PC-9 (cell line): ENCODE results near the gene SLC25A25. TPM values are rescaled to one million over a fixed set of nuclear protein-coding genes. Genes with fewer than 3 reads are reported as not detected.
"Not testable (repeated sequence)": the region's sequence is repeated elsewhere in the genome, so short reads cannot be mapped to it uniquely, and the experiment has no call there.

Experiments used
- BruUV-seq: library from RNA; stranded (reverse); fragments of 400-500 nt; replicated peaks from 2 replicates; lab custom pipeline; 2021; lab: Mats Ljungman, UMichigan
- CTCF ChIA-PET: fragments of 300-600 bp; sonication (Branson Sonifier 250); formaldehyde crosslinking; loops from one replicate; lab custom pipeline; 2022; ENCODE audit warnings: antibody characterized with exemption; lab: Charles Lee
- POLR2A ChIA-PET: fragments of 300-600 bp; sonication (Branson Sonifier 250); formaldehyde crosslinking; loops from one replicate; lab custom pipeline; 2022; ENCODE audit warnings: antibody characterized with exemption; ENCODE audit not compliant: unreplicated experiment; lab: Charles Lee
- DNase-seq, 2 experiments: peaks; one replicate each; pipeline versions ENCODE4 v3.0.0 to v3.0.0-alpha.2; 2015 to 2022; ENCODE audit warnings: mixed read lengths in 1 of 2
- H2AFZ ChIP-seq: fragments of 200-600 bp; sonication (generic); 2 replicates; pipeline ENCODE4 v1.8.1; 2017; ENCODE audit warnings: antibody characterized with exemption
- H3F3A ChIP-seq: fragments of 200-600 bp; sonication (generic); 2 replicates; pipeline ENCODE4 v1.8.1; 2017; ENCODE audit warnings: antibody characterized with exemption, mild to moderate bottlenecking, low read depth; ENCODE audit not compliant: insufficient read depth
- H3K27ac ChIP-seq: fragments of 200-600 bp; sonication (generic); 2 replicates; pipeline ENCODE4 v1.6.1; 2016; ENCODE audit warnings: mixed run types
- H3K27me3 ChIP-seq: fragments of 200-600 bp; sonication (generic); 2 replicates; pipeline ENCODE4 v1.6.1; 2016; ENCODE audit warnings: low read depth, mixed run types; ENCODE audit not compliant: insufficient read depth
- H3K36me3 ChIP-seq: fragments of 200-600 bp; sonication (generic); 2 replicates; pipeline ENCODE4 v1.6.1; 2016; ENCODE audit warnings: low read depth, mixed run types
- H3K4me1 ChIP-seq: fragments of 200-600 bp; sonication (generic); replicated peaks from 2 replicates; pipeline ENCODE4 v1.6.1; 2016; ENCODE audit warnings: mixed run types; ENCODE audit not compliant: insufficient read depth
- H3K4me2 ChIP-seq: fragments of 200-600 bp; sonication (generic); 2 replicates; pipeline ENCODE4 v1.6.1; 2017; ENCODE audit warnings: mixed run types
- H3K4me3 ChIP-seq: fragments of 200-600 bp; sonication (generic); 2 replicates; pipeline ENCODE4 v1.6.1; 2016; ENCODE audit warnings: mixed run types
- H3K79me2 ChIP-seq: fragments of 200-600 bp; sonication (generic); 2 replicates; pipeline ENCODE4 v1.6.1; 2017; ENCODE audit warnings: low read depth, mixed run types
- H3K9me2 ChIP-seq: fragments of 200-600 bp; sonication (generic); 2 replicates; pipeline ENCODE4 v1.8.1; 2017; ENCODE audit warnings: mild to moderate bottlenecking; ENCODE audit not compliant: insufficient read depth
- H3K9me3 ChIP-seq: fragments of 200-600 bp; sonication (generic); 2 replicates; pipeline ENCODE4 v1.8.1; 2016; ENCODE audit warnings: low read depth; ENCODE audit not compliant: insufficient read depth
- H4K20me1 ChIP-seq: fragments of 200-600 bp; sonication (generic); 2 replicates; pipeline ENCODE4 v1.8.1; 2017; ENCODE audit not compliant: insufficient read depth
- CTCF ChIP-seq: fragments of 200-600 bp; sonication (generic); conservative IDR thresholded peaks from 2 replicates; pipeline ENCODE4 v1.6.1; 2017; ENCODE audit warnings: mixed run types, antibody characterized with exemption, mild to moderate bottlenecking, moderate library complexity
- intact Hi-C: fragments of 100-400 bp; cut with micrococcal nuclease; formaldehyde crosslinking; loops from one replicate; pipeline ENCODE4 v1.10.0; 2022; ENCODE audit not compliant: unreplicated experiment
- total RNA-seq: library from RNA; stranded (reverse); gene quantifications from 2 replicates; pipeline ENCODE4 v1.2.3, GENCODE V29; 2021

SLC25A25 gene
- total RNA-seq, 1 experiment from 2014 or later, result 11.7 TPM

GRCh38 chr9:128129976-128130590 is 62.1 kb downstream of the SLC25A25 start:
- TF ChIP-seq CTCF, result peak; percentile 67
- H3K36me3 ChIP-seq, H3K4me3 ChIP-seq, H3K27ac ChIP-seq, H4K20me1 ChIP-seq, BruUV-seq, H3K9me2 ChIP-seq, H2AFZ ChIP-seq, H3K9me3 ChIP-seq, H3K27me3 ChIP-seq: not testable (repeated sequence)
- peak in 1 of 2 experiments; percentile 72 for DNase-seq
- Histone ChIP-seq H3K4me2 (peak overlapping the region; percentile 91; the same call in 1 of the 2 replicates), H3K79me2 (peaks cover 34% of the 10 kb centered on the region), H3F3A (peaks cover 13% of the 10 kb centered on the region; the same call in 1 of the 2 replicates), H3K4me1 (peaks cover 22% of the 10 kb centered on the region)
- intact Hi-C loops, result loop anchor here (5.0 kb wide), 3 partner anchors 147 to 422 kb away; partner anchors contain the start of genes GOLGA2, SLC27A4, SPTAN1 and SWI5
- POLR2A ChIA-PET, result interaction anchor here (0.7 kb wide), 1 partner anchor 67 kb away, joined by 3 read pairs; no protein-coding TSS in a partner anchor
- CTCF ChIA-PET, result interaction anchor here (0.6 to 1.0 kb wide), 2 partner anchors 10 to 70 kb away, joined by 3 to 11 read pairs; no protein-coding TSS in a partner anchor

- H3K9me3 ChIP-seq, BruUV-seq, H2AFZ ChIP-seq, intact Hi-C loops, H3K4me3 ChIP-seq, H3K4me2 ChIP-seq, H3K27me3 ChIP-seq, H3K36me3 ChIP-seq, H3K9me2 ChIP-seq, H3K27ac ChIP-seq, DNase-seq, H4K20me1 ChIP-seq: not testable (repeated sequence)
- Histone ChIP-seq H3K4me1 (peaks cover 21% of the 10 kb centered on the region), H3K79me2 (peaks cover 28% of the 10 kb centered on the region), H3F3A (peaks cover 13% of the 10 kb centered on the region; the same call in 1 of the 2 replicates)
- ChIA-PET CTCF (interaction anchor here (0.6 kb wide), 1 partner anchor 10 kb away, joined by 11 read pairs; no protein-coding TSS in a partner anchor), POLR2A (interaction anchor here (0.7 kb wide), 1 partner anchor 66 kb away, joined by 3 read pairs; no protein-coding TSS in a partner anchor)
These were observed 62.6 kb downstream of the SLC25A25 start for GRCh38 chr9:128130651-128131050.

GRCh38 chr9:128131346-128131745 is 63.3 kb downstream of the SLC25A25 start:
- CTCF ChIA-PET, BruUV-seq, H3K9me2 ChIP-seq, DNase-seq, H3K27me3 ChIP-seq, H3K4me2 ChIP-seq, H3K36me3 ChIP-seq, H3K9me3 ChIP-seq, H4K20me1 ChIP-seq, intact Hi-C loops, POLR2A ChIA-PET, H3K27ac ChIP-seq, H3K4me3 ChIP-seq, H2AFZ ChIP-seq: not testable (repeated sequence)
- Histone ChIP-seq H3K4me1 (peaks cover 14% of the 10 kb centered on the region), H3F3A (peaks cover 13% of the 10 kb centered on the region; the same call in 1 of the 2 replicates), H3K79me2 (peaks cover 21% of the 10 kb centered on the region)

- Histone ChIP-seq H3K4me1 (peaks cover 17% of the 10 kb centered on the region), H3K79me2 (peaks cover 13% of the 10 kb centered on the region)
- BruUV-seq, H3K4me3 ChIP-seq, H4K20me1 ChIP-seq, H3K4me2 ChIP-seq, H3K9me2 ChIP-seq, CTCF ChIA-PET, H3K27me3 ChIP-seq, H3F3A ChIP-seq, H3K27ac ChIP-seq, H3K36me3 ChIP-seq, POLR2A ChIA-PET, H3K9me3 ChIP-seq, H2AFZ ChIP-seq, DNase-seq, intact Hi-C loops: not testable (repeated sequence)
These were observed 64.1 kb downstream of the SLC25A25 start for GRCh38 chr9:128132139-128132538.

GRCh38 chr9:128135561-128135960 is 67.5 kb downstream of the SLC25A25 start:
- H3K27ac ChIP-seq, H3K79me2 ChIP-seq, H3K4me2 ChIP-seq, H3K9me2 ChIP-seq, H3F3A ChIP-seq, H3K36me3 ChIP-seq, intact Hi-C loops, H2AFZ ChIP-seq, H3K9me3 ChIP-seq, BruUV-seq, DNase-seq, POLR2A ChIA-PET, CTCF ChIA-PET, H3K27me3 ChIP-seq, H4K20me1 ChIP-seq, H3K4me3 ChIP-seq: not testable (repeated sequence)
- peaks cover 18% of the 10 kb centered on the region for H3K4me1 ChIP-seq
